ENCODE results near the gene RGS12. TPM values are rescaled to one million over a fixed set of nuclear protein-coding genes. Genes with fewer than 3 reads are reported as not detected.

The RGS12 gene
- total RNA-seq, 1 experiment from 2014 or later: 36.0 TPM

GRCh38 chr4:3290476-3290875 lies 2.3 kb upstream of the RGS12 start:
- TF ChIP-seq, protein P1, sequence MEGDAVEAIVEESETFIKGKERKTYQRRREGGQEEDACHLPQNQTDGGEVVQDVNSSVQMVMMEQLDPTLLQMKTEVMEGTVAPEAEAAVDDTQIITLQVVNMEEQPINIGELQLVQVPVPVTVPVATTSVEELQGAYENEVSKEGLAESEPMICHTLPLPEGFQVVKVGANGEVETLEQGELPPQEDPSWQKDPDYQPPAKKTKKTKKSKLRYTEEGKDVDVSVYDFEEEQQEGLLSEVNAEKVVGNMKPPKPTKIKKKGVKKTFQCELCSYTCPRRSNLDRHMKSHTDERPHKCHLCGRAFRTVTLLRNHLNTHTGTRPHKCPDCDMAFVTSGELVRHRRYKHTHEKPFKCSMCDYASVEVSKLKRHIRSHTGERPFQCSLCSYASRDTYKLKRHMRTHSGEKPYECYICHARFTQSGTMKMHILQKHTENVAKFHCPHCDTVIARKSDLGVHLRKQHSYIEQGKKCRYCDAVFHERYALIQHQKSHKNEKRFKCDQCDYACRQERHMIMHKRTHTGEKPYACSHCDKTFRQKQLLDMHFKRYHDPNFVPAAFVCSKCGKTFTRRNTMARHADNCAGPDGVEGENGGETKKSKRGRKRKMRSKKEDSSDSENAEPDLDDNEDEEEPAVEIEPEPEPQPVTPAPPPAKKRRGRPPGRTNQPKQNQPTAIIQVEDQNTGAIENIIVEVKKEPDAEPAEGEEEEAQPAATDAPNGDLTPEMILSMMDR (IDR thresholded peaks at IDR 0.05; ENCODE audit: unreplicated experiment): no peak
- DNase-seq (ENCODE audit: unreplicated experiment): no peak
- H3K4me3 Mint-ChIP-seq (ENCODE audit: unreplicated experiment): peak overlapping the region; percentile 12
- ChIA-PET CTCF (interaction anchor here (0.6 kb wide), 1 partner anchor 831 kb away, joined by 3 read pairs; no protein-coding TSS in a partner anchor), POLR2A (interaction anchor here (0.5 to 0.6 kb wide), 2 partner anchors 61 to 182 kb away, joined by 4 read pairs; no protein-coding TSS in a partner anchor)
- intact Hi-C loops (cut with micrococcal nuclease): no loop called here
- H3K27ac Mint-ChIP-seq (ENCODE audit: low read depth, unreplicated experiment): no peak overlapping the region
- BruUV-seq (replicated peaks): no TSS peak
- no peaks in the 10 kb centered on the region for H3K36me3 Mint-ChIP-seq (ENCODE audit: insufficient read depth, unreplicated experiment)
- H3K4me1 Mint-ChIP-seq (ENCODE audit: insufficient read depth, unreplicated experiment): peaks cover 24% of the 10 kb centered on the region
- H3K9me3 Mint-ChIP-seq (ENCODE audit: unreplicated experiment): no peaks in the 10 kb centered on the region
- no peaks in the 10 kb centered on the region for H3K27me3 Mint-ChIP-seq (ENCODE audit: insufficient read depth, unreplicated experiment)

- H3K27me3 Mint-ChIP-seq (ENCODE audit: insufficient read depth, unreplicated experiment): no peaks in the 10 kb centered on the region
- H3K27ac Mint-ChIP-seq (ENCODE audit: low read depth, unreplicated experiment): no peak overlapping the region
- POLR2A ChIA-PET: interaction anchor here (0.5 to 2.1 kb wide), 8 partner anchors 11 to 327 kb away, joined by 3 to 9 read pairs (median 4); partner anchors contain the start of genes GRK4 and NOP14
- TF ChIP-seq, protein P1 (IDR thresholded peaks at IDR 0.05; ENCODE audit: unreplicated experiment): no peak
- no TSS peak for BruUV-seq (replicated peaks)
- H3K4me1 Mint-ChIP-seq (ENCODE audit: insufficient read depth, unreplicated experiment): peaks cover 22% of the 10 kb centered on the region
- DNase-seq (ENCODE audit: unreplicated experiment): no peak
- CTCF ChIA-PET: interaction anchor here (0.6 kb wide), 1 partner anchor 96 kb away, joined by 4 read pairs; no protein-coding TSS in a partner anchor
- no peaks in the 10 kb centered on the region for H3K36me3 Mint-ChIP-seq (ENCODE audit: insufficient read depth, unreplicated experiment)
- H3K9me3 Mint-ChIP-seq (ENCODE audit: unreplicated experiment): no peaks in the 10 kb centered on the region
- intact Hi-C loops (cut with micrococcal nuclease): no loop called here
- peak overlapping the region; percentile 12 for H3K4me3 Mint-ChIP-seq (ENCODE audit: unreplicated experiment)
These were observed 1.9 kb upstream of the RGS12 start for GRCh38 chr4:3290889-3291321.

DNA sequence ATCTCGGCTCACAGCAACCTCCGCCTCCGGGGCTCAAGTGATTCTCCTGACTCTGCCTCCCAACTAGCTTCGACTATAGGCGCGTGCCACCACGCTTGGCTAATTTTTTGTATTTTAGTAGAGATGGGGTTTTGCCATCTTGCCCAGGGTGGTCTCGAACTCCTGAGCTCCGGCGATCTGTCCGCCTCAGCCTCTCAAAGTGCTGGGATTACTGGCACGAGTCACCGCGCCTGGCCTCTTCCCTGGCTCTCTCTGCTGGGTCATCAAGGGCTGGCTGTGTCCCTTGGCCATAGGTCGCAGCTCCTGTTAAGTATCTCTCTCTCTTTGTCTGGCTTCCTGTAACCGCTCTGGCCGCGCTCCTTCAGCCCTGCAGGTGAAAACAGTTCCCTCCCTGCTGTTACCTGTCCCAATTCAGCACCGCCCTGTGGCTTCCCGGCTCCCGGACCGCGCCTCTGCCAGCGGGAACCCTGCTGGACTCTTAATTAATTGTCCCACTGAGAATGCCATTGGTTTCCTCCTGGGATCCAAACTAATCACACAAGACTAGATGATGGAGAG lies 1.3 kb upstream of the RGS12 start:
- POLR2A ChIA-PET: interaction anchor here (0.8 to 2.1 kb wide), 10 partner anchors 11 to 328 kb away, joined by 3 to 11 read pairs (median 3); partner anchors contain the start of genes GRK4 and NOP14
- TF ChIP-seq, protein P1 (IDR thresholded peaks at IDR 0.05; ENCODE audit: unreplicated experiment): no peak
- intact Hi-C loops (cut with micrococcal nuclease): no loop called here
- no peaks in the 10 kb centered on the region for H3K36me3 Mint-ChIP-seq (ENCODE audit: insufficient read depth, unreplicated experiment)
- BruUV-seq (replicated peaks): TSS peak; percentile 49
- H3K4me3 Mint-ChIP-seq (ENCODE audit: unreplicated experiment): peak overlapping the region; percentile 84
- CTCF ChIA-PET: interaction anchor here (0.6 to 0.8 kb wide), 5 partner anchors 32 to 190 kb away, joined by 3 to 4 read pairs (median 3); no protein-coding TSS in a partner anchor
- no peaks in the 10 kb centered on the region for H3K27me3 Mint-ChIP-seq (ENCODE audit: insufficient read depth, unreplicated experiment)
- no peak for DNase-seq (ENCODE audit: unreplicated experiment)
- H3K27ac Mint-ChIP-seq (ENCODE audit: low read depth, unreplicated experiment): peak overlapping the region; percentile 76
- H3K9me3 Mint-ChIP-seq (ENCODE audit: unreplicated experiment): no peaks in the 10 kb centered on the region
- peaks cover 16% of the 10 kb centered on the region for H3K4me1 Mint-ChIP-seq (ENCODE audit: insufficient read depth, unreplicated experiment)

DNA sequence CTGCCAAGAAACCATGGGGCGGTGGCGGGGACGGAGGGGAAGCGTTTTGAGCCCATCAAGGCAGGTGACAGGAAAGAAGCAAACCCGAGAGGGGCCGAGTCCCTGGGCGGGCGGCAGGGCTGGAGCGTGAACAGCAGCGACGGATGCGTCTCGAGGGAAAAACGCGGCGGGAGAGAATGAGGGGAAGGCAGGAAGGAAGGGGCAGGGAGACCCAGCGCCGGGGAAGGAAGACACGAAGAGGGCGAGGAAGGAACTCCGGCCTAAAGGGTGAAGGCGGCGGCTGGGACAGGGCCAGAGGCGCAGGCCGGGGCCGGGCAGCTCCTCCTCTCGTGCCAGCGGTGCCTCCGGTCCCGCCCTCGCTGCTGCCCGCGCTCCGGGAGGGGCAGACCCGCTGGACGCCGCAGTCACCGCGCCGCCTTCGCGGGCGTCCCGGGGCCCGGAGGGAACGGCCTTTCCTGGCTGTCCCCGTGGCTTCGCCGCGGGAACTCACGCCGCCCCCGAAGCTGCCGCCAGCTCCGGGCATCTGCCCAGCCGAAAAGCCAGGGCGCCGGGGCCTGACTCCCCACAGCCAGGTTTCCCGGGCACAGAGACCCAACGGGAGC lies 751 bp upstream of the RGS12 start:
- Mint-ChIP-seq H3K4me1 (ENCODE audit: insufficient read depth, unreplicated experiment) (peaks cover 16% of the 10 kb centered on the region), H3K4me3 (ENCODE audit: unreplicated experiment) (peak overlapping the region; percentile 84), H3K9me3 (ENCODE audit: unreplicated experiment) (no peaks in the 10 kb centered on the region), H3K36me3 (ENCODE audit: insufficient read depth, unreplicated experiment) (no peaks in the 10 kb centered on the region), H3K27ac (ENCODE audit: low read depth, unreplicated experiment) (peak overlapping the region; percentile 76), H3K27me3 (ENCODE audit: insufficient read depth, unreplicated experiment) (no peaks in the 10 kb centered on the region)
- no TSS peak for BruUV-seq (replicated peaks)
- TF ChIP-seq, protein P1 (IDR thresholded peaks at IDR 0.05; ENCODE audit: unreplicated experiment): no peak
- CTCF ChIA-PET: interaction anchor here (0.6 to 0.8 kb wide), 4 partner anchors 31 to 190 kb away, joined by 3 read pairs; no protein-coding TSS in a partner anchor
- POLR2A ChIA-PET: interaction anchor here (0.6 to 2.1 kb wide), 13 partner anchors 12 to 146 kb away, joined by 3 to 11 read pairs (median 3); no protein-coding TSS in a partner anchor
- DNase-seq (ENCODE audit: unreplicated experiment): peak; percentile 70
- intact Hi-C loops (cut with micrococcal nuclease): no loop called here

Data from MCF 10A (cell line).